Activated T-cell treated with anti-CD3 and anti-CD28 coated beads, Interleukin-2, amount 50 U/mL, for 4 hours (primary cell): ENCODE results near the gene ZMYND8. TPM values are rescaled to one million over a fixed set of nuclear protein-coding genes. Genes with fewer than 3 reads are reported as not detected.

Experiments
- ATAC-seq, 2 donors: fragments of 200-7000 bp; cut with Tn5 transposase; one replicate each; pipeline ENCODE4 v1.10.0; 2021
- DNase-seq: peaks from one replicate; pipeline ENCODE4 v3.0.0-alpha.2; 2020
- H3K27me3 Mint-ChIP-seq: one replicate; pipeline ENCODE4 v1.8.0; 2021; ENCODE audit warnings: low read depth, mixed read lengths
- H3K36me3 Mint-ChIP-seq: one replicate; pipeline ENCODE4 v1.8.0; 2022; ENCODE audit warnings: mixed read lengths; ENCODE audit not compliant: insufficient read depth
- H3K4me1 Mint-ChIP-seq: one replicate; pipeline ENCODE4 v1.8.0; 2021; ENCODE audit warnings: low read depth, mixed read lengths
- H3K4me3 Mint-ChIP-seq: one replicate; pipeline ENCODE4 v1.8.0; 2021; ENCODE audit warnings: mild to moderate bottlenecking, moderate library complexity, mixed read lengths
- H3K9me3 Mint-ChIP-seq: one replicate; pipeline ENCODE4 v1.8.0; 2021; ENCODE audit warnings: mixed read lengths
- total RNA-seq, 3 donors: library from RNA; stranded (reverse); gene quantifications; one replicate each; pipeline ENCODE4 v1.2.1, GENCODE V29; 2021

ZMYND8 gene
- total RNA-seq, 3 donors from 2014 or later, result 15.6 to 18.7 (median 17.5) TPM

DNA sequence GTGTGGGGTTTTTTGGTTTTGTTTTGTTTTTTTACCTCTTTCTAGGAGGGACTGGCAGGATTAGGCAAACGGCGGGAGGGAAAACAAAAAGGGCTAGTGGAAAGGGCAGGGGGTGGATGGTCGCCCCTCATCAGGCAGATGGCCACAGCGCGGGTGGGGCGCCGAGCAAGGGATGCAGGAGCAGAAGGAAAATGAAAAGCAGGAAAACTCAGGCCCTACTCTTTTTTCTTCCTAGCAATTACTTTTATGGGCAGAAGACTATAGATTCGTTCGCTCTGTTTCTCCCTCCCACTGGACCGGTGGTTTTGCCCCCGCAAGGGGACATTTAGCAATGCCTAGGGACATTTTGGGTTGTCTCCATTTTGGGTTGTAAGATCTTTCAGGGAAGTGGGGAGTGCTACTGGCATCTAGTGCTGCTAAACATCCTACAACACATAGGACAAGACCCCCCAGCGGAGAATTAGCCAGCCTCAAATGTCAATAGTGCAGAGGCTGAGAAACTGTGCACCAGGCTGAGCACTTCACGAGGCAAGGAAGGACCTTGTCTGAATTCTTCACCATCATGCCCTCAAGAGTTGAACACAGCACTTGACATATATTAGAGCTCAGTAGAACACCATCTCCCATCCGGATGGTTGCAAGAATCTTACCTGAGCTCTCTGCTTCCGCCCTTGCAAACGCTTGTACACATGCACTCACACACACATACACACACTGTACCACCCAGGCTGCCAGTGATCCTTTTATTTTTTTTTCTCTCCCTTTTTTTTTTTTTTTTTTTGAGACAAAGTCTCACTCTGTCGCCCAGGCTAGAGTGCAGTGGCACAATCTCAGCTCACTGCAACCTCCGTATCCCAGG lies 4.8 kb upstream of the ZMYND8 start:
- Mint-ChIP-seq H3K4me1 (peaks cover 46% of the 10 kb centered on the region), H3K9me3 (no peaks in the 10 kb centered on the region), H3K4me3 (no peak overlapping the region), H3K36me3 (no peaks in the 10 kb centered on the region), H3K27me3 (no peaks in the 10 kb centered on the region)
- ATAC-seq, result no peak
- no peak for DNase-seq

DNA sequence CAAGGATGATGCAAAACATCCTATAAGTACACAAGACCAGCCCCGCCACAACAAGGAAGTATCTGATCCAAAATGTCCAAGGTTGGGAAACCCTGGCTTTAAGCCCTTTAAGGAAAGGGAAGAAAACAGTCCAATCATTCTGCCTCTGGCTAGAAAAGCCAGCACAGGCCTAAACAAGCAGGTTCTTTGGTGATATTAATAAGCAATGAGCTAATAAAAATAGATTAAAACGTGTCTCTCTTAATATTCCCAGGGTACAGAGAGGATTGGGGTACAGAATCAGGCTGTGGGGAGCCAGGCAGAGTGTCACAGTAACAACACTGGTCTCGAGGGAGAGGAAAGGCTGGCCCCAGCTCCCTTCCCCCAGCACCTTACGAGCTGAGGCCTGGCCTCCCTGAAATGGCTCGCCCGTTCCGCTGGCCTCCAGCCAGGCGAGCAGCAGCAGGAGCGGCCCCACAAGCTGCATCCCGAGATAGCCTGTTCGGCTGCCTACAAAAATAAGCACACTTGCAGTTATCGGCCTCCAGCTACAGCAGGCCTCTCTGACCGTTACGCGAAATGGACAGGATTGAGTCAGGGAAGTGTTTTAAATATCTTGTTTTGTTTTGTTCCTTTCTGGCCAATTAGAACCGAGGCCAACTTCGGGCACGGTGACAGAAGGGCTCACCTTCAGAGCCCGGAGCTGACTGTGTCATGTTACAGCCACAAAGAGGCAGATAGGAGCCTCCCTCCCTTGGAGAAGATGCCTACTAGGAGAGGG lies 4.0 kb upstream of the ZMYND8 start:
- no peaks in the 10 kb centered on the region for H3K36me3 Mint-ChIP-seq
- no peak for DNase-seq
- no peak for ATAC-seq
- H3K27me3 Mint-ChIP-seq, result no peaks in the 10 kb centered on the region
- no peak overlapping the region for H3K4me3 Mint-ChIP-seq
- H3K4me1 Mint-ChIP-seq, result peaks cover 52% of the 10 kb centered on the region
- H3K9me3 Mint-ChIP-seq, result no peaks in the 10 kb centered on the region

DNA sequence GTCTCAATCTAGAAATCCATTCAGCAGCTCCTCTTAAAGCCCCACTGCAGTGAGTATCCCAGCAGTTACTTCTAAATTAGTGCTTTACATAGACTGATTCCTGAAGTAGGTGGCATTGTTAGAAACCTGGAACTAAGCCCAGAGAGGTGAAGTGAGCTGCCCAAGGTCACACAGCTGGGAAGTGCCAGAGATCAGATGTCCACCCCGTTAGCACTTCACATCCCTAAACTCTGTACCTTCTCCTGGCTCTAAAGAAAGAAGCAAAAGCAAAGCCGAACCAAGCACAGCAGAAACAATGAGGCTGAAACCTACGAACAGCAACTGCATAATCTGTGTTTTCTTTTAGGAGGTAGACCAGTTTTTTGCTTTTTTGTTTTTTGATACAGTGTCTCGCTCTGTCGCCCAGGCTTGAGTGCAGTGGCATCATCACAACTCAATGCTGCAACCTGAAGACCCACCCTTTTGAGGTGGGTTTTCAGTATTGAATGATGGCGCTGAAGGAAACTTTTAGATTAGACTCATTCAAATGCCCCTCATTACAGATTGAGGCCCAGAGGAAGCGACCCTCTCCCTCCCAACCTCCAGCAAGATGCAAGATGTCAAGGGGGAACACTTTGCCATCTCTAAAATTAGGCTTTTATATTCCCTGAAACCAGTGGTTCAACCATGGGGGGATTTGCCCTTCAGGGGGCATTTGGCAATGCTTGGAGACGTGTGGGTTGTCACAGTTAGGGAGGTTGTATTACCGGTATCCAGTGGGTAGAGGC lies 3.2 kb upstream of the ZMYND8 start:
- H3K4me3 Mint-ChIP-seq, result no peak overlapping the region
- H3K27me3 Mint-ChIP-seq, result no peaks in the 10 kb centered on the region
- ATAC-seq (no peak), DNase-seq (no peak)
- H3K9me3 Mint-ChIP-seq, result no peaks in the 10 kb centered on the region
- no peaks in the 10 kb centered on the region for H3K36me3 Mint-ChIP-seq
- peaks cover 55% of the 10 kb centered on the region for H3K4me1 Mint-ChIP-seq

DNA sequence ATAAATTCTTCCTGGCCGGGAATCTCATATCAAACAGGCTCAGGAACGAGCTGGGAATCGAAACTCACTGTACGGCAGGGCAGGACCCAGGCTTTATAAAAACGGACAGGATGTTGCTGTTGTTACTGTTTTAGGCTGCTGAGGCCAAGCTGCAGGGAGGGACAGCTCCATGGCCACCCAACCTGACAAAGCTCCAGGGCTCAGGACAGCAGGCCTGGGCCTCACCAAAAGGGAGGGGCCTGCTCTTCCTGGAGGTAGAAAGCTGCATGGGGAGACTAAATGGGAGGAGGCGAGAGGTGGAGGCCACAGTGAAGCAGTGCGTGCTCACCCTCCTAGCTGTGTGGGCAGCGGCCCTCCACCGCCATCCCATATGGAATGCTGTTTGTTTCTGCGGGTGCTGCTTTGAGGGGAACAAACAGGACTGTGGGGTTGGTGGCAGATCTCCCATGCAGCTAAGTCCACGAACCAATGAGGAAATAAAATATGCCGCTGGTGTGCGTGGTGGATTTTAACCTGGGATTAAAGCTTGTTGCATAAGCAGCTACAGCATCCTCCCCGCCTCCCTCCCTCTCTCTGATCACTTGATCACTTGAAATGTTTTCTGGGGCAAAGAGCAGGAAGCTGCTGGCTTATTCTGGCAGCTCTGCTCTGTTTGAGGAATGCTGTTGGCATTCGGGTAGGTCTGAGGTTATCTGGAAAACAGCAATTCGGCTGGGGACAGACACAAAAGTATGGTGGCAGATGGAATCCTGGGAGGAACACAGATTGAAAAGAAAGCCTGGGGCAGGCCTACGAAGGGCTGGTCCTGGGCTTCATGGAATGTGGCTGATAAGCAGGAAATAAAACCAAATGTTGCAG lies 2.4 kb upstream of the ZMYND8 start:
- Mint-ChIP-seq H3K36me3 (no peaks in the 10 kb centered on the region), H3K4me1 (peaks cover 59% of the 10 kb centered on the region), H3K27me3 (no peaks in the 10 kb centered on the region), H3K4me3 (no peak overlapping the region), H3K9me3 (no peaks in the 10 kb centered on the region)
- no peak for ATAC-seq
- DNase-seq, result no peak

DNA sequence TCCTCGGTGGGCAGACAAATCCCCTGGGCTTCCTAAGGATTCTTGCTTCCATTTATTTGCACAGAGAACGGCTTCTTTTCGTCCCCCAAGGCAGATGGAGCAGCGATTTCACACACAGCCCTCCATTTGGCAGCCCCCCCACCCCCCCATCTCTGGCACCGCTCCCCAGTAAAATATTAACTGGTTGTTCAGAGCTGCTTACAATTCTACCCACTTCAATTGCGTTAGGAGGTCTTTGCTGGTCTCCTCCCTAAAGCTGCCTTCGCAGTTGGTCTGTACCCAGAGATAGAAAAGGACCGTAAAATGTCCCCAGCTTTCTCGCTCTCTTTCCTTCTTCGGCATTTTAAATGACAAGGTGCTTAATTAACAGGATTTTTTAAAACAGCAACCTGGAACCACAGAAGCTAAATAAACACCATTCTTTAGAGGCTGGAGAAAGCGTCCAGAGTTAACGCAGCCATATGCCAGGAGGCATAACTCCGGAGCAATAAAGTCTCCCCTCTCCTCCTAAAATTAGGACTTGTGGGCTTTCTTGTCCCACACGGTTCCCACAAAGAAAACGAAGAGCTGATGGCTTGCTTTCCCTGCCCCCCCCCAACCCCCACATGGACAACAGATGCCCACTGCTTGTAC lies 1.7 kb upstream of the ZMYND8 start:
- Mint-ChIP-seq H3K4me1 (peaks cover 59% of the 10 kb centered on the region), H3K27me3 (no peaks in the 10 kb centered on the region), H3K9me3 (no peaks in the 10 kb centered on the region), H3K4me3 (peak overlapping the region; percentile 87), H3K36me3 (no peaks in the 10 kb centered on the region)
- DNase-seq (no peak), ATAC-seq (no peak)

DNA sequence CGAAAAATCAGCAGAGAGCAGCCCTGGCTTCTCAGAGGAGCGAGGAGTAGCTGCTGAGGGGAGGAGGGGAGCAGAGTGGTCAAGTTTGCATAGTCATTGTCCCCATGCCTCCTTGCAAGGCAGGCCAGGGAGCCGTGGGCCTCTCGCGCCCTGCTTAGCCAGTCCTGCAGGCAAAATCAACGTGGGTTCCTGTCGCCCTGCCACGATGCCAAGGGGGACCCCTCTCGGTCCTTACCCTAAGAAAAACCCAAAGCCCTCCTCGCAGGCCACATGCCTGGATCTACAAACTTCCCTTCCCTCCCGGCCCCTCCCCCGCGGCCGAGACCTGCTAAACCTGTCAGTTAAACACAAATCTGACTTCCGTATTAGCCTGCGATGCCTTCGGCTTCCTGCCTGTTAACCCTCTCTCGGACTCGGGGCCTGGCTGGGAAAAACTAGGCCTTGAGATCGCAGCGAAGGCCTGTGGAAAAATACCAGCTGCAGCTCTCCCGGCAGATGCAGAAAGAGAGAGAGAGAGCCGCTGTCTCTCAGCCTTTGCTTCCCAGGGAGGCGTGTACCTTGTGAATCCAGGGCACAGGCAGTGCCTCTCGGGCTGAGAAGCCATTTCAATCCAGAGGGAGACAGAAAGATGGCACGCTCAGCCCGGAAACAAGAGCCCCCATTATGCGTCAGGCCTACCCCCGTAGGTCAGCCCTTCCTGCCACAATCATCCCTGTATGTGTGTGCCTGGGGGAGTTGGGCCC lies 968 bp upstream of the ZMYND8 start:
- Mint-ChIP-seq H3K9me3 (no peaks in the 10 kb centered on the region), H3K36me3 (peaks cover 3% of the 10 kb centered on the region), H3K27me3 (no peaks in the 10 kb centered on the region), H3K4me3 (peak overlapping the region; percentile 87), H3K4me1 (peaks cover 54% of the 10 kb centered on the region)
- DNase-seq, result peak; percentile 50
- ATAC-seq, result peak; percentile 33 to 38

DNA sequence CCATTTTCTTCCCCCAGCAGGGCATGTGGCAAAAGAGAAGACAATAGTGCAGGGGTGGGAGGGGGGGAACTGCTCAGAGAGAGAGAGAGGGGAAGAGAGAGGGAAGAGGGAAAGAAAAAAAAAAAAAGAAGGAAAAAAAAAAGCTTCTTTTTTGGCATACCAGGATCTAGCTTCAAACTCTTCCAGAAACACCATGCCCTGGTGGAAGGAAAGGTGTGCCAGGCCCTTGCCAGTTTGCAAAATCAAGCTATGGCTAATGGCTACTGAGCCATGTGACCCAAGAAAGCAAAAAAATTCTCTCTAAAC lies 326 bp downstream of the ZMYND8 start:
- no peaks in the 10 kb centered on the region for H3K9me3 Mint-ChIP-seq
- H3K36me3 Mint-ChIP-seq, result peaks cover 3% of the 10 kb centered on the region
- ATAC-seq (no peak), DNase-seq (no peak)
- no peaks in the 10 kb centered on the region for H3K27me3 Mint-ChIP-seq
- peak overlapping the region; percentile 87 for H3K4me3 Mint-ChIP-seq
- peaks cover 52% of the 10 kb centered on the region for H3K4me1 Mint-ChIP-seq

DNA sequence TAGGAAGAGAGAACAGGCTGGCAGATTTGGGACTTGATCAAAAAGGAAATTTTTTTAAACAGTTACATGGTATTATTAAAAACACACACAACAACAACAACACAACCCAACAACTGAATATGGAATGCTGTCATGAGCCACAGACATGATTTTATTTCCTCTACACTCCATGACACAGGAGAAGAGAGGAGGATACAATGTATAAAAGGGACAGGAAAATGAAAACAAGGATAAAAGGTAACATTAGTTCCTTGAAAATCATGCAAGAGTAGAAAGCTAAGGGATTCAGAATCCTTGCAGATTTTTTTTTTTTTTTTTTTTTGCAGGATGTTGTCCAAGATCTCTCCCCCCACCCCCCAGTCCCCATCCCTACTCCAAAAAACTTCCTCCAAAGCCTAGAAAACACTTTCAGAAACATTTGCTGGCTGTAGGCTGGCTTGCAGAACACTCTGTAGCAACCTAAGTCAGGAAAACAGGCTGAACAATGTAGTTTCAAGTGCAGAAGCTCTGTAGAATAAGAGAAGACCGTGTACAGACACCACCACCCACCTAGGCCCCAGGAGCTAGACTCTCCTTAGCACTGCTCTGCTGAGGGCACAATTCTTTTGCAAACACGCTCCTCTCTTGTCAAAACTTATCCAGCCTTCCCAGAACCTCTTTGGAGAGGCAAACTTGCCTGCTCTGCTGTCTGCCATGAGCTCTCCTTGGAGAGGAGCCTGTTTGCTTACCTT lies 845 bp downstream of the ZMYND8 start:
- Mint-ChIP-seq H3K9me3 (no peaks in the 10 kb centered on the region), H3K36me3 (peaks cover 3% of the 10 kb centered on the region), H3K27me3 (no peaks in the 10 kb centered on the region), H3K4me1 (peaks cover 49% of the 10 kb centered on the region), H3K4me3 (peak overlapping the region; percentile 87)
- DNase-seq, result no peak
- no peak for ATAC-seq

DNA sequence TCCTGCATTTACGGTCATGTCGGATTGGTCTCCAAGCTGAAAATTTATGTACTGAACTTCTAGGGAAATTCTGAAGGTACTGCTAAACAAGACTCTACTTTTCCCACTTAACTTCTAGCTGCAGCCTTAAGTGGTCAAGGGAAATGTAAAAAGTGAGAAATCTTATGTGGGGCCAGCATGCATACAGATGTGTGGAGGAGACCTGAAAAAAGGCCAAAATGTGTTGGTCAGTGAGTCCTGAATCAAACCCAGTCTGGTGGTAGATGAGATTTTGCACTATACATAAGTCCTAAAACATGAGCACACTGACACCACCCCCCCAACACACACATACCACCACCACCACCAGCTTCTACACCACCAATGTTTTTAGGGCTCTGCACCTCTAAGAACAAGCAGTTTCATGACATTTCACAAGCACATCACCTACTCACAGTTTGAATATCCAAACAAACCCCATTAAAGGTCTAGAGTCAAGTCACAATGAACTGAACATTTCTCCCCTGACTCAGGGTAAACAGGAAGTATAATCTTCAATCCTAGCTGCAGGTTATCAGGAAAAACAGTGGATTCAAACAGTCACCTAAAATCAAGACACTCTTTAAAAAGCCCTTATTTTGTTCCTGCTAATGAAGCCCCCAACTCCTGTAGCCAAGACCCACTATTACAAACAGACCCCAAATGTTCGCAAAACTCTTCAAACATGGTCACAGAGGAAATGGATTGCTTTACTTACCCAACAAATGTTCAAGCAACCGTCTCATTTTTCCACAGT lies 1.6 kb downstream of the ZMYND8 start:
- H3K27me3 Mint-ChIP-seq, result no peaks in the 10 kb centered on the region
- H3K36me3 Mint-ChIP-seq, result peaks cover 3% of the 10 kb centered on the region
- H3K4me1 Mint-ChIP-seq, result peaks cover 44% of the 10 kb centered on the region
- DNase-seq (no peak), ATAC-seq (peak in 1 of 2 donors; percentile 8)
- H3K4me3 Mint-ChIP-seq, result peak overlapping the region; percentile 87
- no peaks in the 10 kb centered on the region for H3K9me3 Mint-ChIP-seq

DNA sequence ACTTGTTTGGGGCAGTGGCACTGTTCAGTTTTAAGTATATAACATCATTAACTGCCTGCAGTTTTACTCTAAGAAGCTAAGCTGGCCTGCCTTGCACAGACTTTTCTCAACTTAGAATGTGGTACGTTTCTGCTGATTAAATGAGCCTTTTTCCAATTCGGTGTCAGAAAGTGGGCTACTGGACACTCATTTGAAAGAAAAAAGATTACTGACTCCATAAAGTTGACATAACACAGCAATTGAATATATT lies 2.1 kb downstream of the ZMYND8 start:
- H3K4me3 Mint-ChIP-seq, result peak overlapping the region; percentile 87
- no peaks in the 10 kb centered on the region for H3K27me3 Mint-ChIP-seq
- DNase-seq, result no peak
- H3K9me3 Mint-ChIP-seq, result no peaks in the 10 kb centered on the region
- peaks cover 43% of the 10 kb centered on the region for H3K4me1 Mint-ChIP-seq
- ATAC-seq, result no peak
- peaks cover 3% of the 10 kb centered on the region for H3K36me3 Mint-ChIP-seq

DNA sequence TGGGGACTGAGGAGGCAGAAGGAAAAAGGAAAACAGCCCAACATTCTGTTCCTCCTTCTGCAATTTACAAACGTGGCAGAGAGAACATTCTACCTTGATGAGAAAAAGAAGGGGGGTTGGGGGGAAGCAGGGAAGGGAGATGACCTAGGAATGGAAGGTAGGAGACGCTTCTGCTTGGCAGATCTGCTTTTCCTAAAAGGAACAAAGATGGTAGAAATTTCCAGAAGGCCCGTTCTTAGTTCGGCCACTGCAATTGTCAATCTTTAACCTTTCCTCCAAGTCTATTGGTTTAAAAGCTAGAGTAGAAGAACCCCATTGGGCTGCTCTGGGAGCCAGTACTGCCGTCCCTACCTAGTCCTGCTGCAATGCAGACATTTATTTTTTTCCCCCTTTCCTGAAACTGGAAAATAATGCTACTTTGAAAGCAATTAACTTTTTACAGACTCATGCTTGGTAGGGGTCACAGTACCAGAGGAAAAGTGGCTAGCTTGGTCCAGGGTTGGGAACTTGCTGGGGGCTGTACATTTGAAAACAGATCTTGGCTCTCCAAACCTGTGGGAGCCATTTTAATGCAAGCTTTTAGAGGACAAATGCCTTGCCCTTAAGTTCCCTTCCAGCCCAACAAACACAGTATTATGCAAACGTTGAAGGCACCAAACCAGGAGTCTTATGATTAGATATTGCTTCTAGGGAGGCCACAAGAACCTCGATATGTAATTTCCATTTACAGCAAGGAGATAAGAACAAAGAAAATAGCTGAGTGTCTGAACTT lies 2.6 kb downstream of the ZMYND8 start:
- H3K9me3 Mint-ChIP-seq, result no peaks in the 10 kb centered on the region
- H3K27me3 Mint-ChIP-seq, result no peaks in the 10 kb centered on the region
- H3K4me1 Mint-ChIP-seq, result peaks cover 38% of the 10 kb centered on the region
- peaks cover 3% of the 10 kb centered on the region for H3K36me3 Mint-ChIP-seq
- ATAC-seq (no peak), DNase-seq (no peak)
- H3K4me3 Mint-ChIP-seq, result peak overlapping the region; percentile 87
